PC-9 (cell line): ENCODE measurements around the gene ZNF574.

Experiments used
- CTCF ChIP-seq: fragments of 200-600 bp; sonication (generic); conservative IDR thresholded peaks from 2 replicates; pipeline ENCODE4 v1.6.1; 2017; ENCODE audit warnings: mixed run types, antibody characterized with exemption, mild to moderate bottlenecking, moderate library complexity
- EZH2 ChIP-seq: fragments of 200-600 bp; sonication (generic); IDR thresholded peaks from 2 replicates; pipeline ENCODE4 v1.8.0; 2017; ENCODE audit warnings: antibody characterized with exemption, low read depth

- no peak for TF ChIP-seq CTCF
- TF ChIP-seq EZH2: no peak
These were observed 39.7 kb downstream of the ZNF574 start for GRCh38 chr19:42115705-42116104.
